Stimulated activated CD8-positive, alpha-beta memory T cell treated with anti-CD3 and anti-CD28 coated beads, Interleukin-4, amount 100 ng/mL, for 24 hours (primary cell): ENCODE results near the gene DLGAP4.

Experiments
- DNase-seq: peaks from one replicate; pipeline ENCODE4 v3.0.0-alpha.2; 2020; ENCODE audit warnings: low read depth

Gene DLGAP4

DNA sequence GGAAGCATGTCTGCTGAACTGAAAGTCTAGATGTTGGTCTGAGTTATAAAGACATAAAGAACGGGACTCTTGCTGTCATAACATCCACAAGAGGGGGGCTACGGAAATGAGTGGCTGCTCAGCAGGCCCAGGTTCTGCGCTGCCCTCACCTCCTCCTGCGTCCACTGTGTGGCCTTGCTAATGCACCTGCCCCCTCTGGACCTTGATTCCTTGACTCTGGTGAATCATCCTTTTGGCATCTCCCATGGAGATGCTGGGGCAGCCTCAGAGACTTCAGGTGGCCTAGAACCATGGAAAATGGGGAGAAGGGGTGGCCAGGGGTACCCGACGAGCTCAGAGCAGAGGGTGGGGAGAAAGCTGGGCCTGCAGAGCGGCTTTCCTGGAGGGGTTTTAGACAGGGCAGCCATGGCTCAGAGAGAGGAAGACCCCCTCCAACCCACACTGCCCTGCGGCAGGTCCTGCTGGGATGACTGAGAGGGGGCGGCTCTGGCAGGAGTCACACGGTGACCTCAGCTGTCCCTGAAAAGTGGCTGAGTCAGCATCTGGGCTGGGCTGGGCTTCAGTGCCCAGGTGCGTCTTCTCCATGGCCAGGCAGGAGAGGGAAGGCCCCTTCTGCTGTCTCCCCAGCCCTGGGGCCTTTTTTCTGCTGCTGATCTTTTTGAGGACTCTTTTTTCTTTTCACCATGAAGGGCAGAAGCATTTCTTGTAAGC lies 46.9 kb downstream of the DLGAP4 start:
- DNase-seq = no peak

DNA sequence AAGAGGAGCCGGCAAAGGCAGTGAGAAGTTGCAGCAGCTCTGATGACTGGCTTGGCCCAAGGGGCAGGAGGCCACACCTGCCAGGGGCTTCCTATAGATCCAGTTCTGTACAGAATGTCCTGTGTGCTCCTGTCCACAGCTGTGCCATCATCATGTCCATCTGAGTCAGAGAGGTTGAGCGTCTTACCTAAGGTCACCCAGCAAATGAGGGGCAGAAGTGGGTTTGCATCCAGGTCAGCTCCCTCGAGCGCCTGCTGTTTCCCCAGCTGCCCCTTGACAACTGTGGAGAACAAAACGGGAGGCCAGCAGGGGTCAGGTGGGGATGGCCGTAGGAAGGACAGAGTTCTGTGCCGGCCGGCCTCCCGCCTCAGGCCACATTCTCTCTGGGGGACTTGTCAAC lies 47.6 kb downstream of the DLGAP4 start:
- DNase-seq = no peak

DNA sequence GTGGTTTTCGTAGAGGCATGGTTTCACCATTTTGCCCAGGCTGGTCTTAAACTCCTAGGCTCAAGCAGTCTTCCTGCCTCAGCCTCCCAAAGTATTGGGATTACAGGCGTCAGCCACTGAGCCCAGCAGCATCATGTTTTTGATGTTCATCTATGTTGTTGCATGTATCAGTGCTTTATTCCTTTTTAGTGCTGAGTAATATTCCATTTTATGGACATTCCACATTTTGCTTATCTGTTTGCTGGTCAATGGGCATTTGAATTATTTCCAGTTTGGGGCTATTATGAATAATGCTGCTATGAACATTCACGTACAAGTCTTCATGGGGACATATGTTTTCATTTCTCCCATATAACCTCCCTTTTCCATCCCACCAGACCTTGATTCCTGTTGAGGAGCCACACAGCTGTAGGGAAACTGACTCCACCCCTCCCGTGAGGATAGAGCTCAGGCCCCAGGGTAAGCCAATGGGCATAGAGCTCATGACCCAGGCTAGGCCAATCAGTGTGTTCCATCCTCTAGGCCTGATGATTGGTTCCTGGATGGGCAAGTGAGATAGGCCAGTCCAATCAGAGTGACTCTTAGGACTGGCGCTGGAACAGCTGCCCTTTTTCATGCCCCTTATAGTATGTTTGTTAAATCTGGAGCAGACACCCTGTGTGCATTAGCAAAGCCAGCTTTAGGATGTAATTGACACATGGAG lies 49.5 kb downstream of the DLGAP4 start:
- no peak for DNase-seq

DNA sequence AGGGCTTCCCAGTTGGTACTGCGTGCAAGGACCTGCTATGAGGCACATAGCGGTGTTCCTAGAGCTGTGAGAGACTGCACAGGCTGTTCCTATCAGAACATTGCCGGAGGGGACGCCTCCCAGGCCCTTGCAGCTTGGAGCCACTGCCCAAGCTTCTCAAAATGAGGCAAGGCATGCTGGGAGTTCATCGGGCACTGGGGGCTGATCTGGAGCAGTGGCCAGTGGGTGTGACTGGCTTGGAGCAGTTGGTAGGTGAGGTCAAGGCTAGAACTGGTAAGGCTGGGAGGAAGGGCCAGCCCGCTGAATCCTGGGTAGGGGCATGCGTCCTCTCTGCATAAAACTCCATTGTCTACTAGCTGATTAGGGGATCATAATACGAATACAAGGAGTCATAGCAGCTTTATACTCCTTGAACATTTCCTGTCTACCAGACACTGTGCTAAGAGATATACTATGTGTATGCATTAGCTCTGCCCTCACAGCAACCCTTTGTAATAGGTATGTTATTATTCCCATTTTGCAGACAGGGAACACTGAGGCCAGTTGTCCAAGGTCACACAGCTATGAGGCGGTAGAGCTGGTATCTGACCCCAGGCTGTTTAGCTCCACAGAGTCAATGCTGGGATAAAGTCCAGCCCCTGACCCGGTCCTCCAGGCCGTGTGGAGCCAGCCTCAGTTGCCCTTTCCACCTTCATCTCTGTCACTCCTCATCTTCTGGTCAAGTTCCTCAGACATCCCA lies 53.7 kb downstream of the DLGAP4 start:
- DNase-seq = no peak

DNA sequence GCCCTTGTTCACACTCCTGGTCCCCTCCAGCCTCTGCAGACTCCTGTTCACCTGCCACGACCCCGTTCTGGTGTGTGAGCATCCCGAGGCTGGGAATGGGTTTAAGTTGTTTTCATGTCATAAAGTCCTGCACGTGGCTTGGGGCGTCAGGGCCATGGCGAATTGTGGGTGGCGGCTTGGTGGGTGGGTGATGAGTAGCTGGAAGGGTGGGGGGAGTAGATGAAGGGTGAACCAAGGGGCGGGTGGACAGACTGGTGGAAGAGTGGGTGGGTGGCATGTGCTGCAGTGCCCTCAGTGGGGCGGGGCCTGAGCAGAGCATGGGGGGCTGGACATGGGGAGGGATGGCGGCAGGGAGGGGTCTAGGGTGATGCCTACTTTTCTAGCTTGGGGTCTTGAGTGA lies 54.3 kb downstream of the DLGAP4 start:
- no peak for DNase-seq

DNA sequence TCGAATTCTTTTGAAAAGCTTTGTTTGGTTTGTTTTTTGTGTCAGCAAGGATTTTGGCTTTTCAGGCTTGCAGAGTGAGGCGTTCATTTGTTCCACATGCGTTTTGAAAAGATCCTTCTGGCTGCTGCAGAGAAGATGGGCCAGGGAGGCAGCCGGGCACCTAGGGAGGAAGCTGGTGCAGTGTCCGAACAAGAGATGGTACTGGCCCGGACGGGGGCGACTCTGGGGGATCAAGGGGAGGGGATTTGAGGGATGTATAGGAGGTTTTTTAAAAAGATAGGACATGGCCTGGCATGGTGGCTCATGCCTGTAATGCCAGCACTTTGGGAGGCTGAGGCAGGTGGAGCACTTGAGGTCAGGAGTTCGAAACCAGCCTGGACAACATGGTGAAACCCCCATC lies 55.3 kb downstream of the DLGAP4 start:
- DNase-seq = no peak

DNA sequence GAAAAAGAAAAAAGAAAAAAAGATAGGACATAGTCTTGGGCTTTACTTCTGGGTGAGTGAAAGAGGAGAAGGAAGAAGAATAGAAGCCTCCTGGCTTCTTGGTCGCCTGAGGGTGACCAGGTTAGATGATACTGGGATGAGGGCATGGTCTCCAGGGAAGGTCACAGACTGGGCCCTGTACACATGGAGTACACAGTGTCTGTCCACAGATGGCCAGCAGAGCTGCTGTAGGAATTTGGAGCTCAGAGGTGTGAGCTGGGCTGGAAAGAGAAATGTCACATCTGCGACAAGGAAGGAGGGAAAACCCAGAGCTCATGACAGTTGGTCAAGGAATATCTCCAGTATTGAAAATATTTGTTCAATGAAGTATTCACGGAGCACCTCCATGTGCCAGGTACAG lies 56.1 kb downstream of the DLGAP4 start:
- DNase-seq = no peak

DNA sequence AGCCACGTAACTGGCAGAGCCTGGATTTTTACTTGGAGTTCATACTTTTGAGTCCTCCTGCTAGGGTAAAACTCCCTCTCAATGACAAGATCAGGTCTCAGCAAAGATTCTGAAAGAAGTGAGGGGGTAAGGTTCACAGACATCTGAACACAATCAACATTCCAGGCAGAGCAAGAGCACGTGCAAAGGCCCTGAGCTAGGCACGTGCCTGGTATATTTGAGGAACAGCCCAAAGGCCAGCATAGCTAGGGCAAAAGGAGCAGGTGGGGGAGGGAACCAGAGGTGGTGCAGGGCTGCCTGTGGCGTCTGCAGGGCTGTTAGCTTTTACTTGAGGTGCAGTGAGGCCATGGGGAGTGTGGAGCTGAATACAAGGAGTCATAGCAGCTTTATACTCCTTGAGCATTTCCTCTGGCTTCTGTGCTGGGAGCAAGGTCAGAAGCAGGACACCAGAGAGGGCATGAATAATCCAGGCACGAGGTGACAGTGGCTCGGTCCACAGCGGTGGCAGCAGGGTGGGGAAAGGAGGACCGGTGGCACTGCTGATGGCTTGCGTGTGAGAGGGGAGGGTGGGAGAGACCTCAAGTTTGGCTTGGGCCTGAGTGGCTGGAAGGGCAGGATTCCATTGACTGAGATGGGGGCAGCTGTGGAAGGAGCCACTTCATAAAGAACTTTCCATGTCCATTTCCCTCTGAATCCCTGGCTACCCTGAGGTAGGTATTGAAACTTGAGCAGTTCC lies 57.0 kb downstream of the DLGAP4 start:
- no peak for DNase-seq

DNA sequence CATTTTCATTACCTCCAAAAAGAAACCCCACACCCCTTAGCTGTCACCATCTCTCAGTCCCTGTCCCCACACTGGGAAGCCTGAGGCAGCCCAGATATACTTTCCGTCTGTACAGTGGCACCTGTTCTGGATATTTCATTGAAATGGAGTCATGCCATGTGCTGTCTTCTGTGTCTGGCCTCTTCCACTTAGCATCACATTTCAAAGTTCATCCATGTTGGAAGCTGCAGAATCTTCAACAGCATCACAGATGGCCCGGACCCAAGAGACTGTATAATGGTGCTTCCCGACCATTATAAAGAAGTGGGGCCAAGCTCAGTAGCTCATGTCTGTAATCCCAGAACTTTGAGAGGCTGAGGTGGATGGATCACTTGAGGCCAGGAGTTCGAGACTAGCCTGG lies 58.4 kb downstream of the DLGAP4 start:
- DNase-seq = no peak

DNA sequence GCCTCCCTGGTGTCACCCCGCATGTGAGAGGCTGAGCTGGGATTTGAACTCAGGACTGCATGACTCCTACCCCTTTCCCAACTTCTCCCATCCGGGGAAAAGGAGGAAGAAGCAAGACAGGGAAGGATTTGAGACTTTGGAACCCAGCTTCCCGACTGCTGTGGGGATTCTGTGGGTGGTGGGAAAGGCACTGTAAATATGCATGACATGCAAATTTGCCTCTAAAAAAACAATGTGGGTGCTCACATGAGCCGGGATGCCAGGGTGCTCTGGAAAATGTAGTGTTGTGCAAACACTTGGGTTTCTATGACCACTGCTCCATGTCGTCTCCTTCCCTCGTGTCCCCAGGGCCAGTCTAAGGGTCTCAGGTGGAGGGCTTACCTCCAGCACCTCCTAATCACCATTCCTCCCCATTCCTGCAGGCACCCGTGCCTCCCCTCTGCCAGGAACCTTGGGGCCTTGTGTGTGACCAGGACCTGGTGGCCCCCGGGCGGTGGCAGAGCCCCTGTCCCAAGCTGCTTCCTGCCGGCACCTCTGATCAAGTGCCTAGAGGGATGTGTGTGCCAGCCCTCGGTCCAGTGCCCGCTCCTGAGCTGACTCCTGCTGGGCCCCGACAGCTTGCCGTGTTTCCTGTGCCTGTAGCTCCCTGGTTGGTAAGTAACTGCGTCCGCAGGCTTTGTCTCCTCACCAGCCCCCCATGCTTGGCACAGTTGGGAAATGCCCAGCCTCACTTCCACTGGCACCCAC lies 60.7 kb downstream of the DLGAP4 start:
- DNase-seq = no peak

DNA sequence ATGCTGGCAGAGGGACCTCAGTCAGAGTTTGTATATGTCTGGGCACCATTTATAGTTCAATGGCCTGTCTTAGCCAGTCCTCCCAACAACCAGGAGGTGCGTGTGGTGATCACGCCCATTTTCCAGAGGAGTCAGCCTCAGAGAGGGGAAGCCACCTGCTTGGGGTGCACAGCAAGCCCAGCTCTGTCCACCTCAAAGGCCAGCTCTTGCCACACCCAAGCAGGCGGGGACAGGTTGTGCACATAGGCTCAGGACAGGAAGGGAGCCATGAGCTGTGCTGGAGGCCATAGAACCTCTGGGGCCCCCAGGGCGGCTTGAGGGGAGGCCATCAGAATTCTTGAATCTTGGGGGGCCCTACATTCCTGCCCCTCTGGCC lies 61.2 kb downstream of the DLGAP4 start:
- no peak for DNase-seq

DNA sequence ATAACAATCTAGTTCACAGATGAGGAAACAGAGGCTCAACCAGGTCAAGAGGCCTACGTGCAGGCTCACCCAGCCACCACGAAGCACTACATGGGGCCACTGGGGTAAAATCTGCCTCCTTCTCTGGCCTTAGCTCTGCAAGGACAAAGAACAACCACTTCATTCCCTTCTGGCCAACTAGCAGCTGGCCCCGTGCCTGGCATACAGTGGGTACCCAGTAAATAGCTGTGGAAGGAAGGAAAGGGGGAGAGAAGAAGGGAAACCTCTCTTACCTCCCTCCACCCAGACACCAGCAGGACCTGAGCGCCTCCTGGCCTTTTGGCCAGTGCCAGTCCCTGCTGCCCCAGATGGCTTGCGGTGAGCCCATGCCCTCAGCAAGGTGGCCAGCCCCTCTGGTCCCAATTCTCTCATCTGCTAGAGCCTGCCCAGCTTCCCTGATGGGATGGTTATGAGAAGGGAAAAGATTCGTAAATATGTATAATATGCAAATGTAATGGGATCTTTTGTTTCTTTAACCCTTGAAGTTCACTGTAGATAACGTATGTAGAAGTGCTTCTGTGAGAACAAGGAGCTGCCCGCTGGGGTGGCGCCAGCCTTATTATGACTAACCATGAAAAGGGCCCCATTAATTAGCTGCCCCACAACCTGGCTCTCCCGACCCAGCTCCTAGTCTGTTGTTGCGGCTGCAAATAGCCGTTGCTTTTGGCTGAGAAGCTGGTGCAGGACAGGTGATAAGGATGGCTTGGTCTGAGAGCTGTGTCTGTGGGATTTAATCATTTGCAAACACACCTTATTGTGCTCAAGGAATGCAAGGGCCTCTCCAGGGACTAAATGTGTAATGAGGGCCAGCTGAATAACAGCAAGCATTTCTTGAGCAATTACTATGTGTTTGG lies 62.0 kb downstream of the DLGAP4 start:
- DNase-seq = no peak

DNA sequence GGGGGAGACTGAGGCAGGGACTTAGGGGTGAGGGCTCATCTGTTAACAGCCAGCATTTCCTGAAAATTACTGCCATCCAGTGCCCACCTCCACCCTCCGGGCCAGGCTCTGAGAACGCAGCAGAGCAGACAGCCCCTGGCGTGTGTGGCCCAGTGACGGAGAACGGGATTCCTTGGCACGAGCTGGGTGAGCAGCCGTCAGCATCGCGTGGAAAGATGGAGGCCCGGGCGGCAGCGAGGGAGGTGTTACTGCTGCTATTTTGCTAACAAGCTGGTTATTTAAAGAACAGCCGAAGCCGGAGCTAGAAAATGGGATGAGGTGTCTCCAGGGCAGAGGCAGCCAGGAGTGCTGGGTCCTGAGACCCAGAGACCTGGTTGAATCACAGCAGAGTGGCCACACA lies 62.7 kb downstream of the DLGAP4 start:
- no peak for DNase-seq

DNA sequence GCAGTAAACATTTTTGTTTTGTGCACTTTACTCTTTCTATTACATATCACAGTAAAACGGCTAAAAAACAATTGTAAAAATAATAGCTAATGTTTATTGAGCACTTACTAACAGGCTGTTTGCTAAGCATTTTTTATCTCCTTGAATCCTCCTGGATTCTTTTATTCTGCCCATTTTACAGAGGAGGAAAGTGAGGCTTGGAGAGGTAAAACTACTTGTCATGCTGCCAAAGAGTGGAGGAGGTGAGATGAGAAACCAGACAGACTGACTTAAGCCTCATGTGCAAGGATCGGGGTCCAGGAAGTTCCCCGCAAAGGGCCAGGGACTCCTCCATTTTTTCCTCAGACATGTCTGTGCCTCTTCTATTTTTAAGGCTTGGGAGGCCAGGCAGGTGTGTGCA lies 63.6 kb downstream of the DLGAP4 start:
- DNase-seq = no peak

DNA sequence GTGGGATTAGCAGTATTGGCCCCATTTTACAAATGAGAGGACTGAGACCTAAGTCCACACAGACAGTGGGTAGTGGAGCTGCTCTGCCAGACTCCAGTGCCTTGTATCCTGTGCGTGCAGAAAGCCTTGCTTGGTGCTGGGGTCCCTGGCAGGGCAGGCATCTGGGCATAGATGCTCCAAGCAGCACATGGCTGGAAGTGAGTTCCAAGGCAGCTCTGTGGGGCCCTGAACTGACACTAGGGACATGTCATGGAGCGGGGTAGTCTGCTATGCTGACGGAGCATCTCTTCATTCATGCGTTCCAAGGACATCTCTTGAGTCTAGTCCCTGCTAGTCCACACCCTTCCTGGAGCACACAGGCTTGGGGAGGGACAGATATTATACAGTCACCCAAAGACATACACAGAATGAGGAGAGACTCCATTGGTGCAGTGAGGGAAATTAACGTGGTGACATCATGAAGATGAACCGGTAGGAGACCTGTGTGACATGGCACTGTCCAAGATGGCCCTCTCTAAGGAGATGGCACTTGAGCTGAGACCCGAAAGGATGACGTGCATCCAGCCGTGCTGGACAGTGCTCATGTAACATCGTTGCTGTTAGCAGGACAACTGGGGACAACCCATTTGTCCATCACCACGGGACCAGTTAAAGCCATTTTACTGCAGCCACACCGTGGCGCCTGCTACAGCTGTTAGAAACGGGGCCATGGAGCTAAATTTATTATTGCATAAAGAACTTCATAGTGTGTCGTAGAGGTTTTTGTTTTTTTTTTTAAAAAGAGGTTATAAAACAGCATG lies 65.1 kb downstream of the DLGAP4 start:
- DNase-seq = no peak

DNA sequence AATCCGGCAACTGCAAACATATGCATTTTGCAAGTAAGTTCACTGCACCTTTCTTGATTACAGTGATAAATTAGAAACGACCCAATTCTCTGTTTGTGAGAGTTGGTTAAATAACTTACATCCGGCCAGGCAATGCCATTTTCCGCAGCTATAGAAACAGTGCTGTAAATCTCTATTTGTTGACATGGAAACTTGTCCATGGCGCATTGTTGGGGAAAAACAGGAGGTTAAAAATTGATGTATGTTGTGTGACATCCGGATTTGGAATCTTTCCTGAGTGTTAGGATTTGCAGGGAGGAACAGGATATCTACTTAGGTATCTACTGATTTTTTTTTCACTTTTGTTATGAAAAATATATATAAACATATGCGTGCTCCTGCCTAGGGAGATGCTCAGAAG lies 66.5 kb downstream of the DLGAP4 start:
- DNase-seq = no peak

DNA sequence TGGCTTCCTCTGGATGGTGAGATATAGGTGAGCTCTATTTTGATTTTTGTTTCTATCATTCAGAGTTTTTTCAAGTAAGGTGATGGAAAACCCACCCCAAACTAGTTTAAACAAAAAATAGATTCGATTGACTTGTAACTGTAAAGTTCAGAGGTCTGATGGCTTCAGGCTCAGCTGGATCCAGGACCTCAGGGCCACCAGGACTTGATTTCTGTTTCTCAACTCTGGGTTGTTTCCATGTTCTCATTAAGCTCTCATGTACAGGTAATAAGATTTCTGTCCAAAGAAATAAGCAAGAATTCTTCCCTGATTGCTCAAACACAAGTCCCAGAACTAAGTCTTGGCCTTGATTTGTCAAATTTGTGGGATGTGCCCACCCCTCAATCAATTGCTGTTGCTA lies 67.0 kb downstream of the DLGAP4 start:
- no peak for DNase-seq

DNA sequence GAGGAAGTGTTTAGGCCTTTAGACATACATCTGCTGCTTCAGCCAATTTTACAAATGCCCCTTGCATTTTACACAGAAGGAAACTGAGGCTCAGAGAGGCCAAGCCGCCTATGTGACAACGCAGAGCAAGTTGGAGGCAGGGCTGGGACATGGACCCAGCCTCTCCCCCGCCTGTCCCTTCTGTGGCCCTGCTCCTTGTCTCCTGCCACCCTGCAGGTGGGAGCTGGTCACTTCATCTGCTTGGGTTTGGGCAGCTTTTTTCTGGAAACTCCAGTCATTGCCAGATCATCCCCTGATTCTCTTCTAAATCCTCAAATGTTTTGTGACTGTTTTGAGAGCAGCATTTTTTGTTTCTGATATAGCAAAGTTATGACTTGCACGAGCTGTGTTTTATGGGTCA lies 68.9 kb downstream of the DLGAP4 start:
- DNase-seq = no peak

DNA sequence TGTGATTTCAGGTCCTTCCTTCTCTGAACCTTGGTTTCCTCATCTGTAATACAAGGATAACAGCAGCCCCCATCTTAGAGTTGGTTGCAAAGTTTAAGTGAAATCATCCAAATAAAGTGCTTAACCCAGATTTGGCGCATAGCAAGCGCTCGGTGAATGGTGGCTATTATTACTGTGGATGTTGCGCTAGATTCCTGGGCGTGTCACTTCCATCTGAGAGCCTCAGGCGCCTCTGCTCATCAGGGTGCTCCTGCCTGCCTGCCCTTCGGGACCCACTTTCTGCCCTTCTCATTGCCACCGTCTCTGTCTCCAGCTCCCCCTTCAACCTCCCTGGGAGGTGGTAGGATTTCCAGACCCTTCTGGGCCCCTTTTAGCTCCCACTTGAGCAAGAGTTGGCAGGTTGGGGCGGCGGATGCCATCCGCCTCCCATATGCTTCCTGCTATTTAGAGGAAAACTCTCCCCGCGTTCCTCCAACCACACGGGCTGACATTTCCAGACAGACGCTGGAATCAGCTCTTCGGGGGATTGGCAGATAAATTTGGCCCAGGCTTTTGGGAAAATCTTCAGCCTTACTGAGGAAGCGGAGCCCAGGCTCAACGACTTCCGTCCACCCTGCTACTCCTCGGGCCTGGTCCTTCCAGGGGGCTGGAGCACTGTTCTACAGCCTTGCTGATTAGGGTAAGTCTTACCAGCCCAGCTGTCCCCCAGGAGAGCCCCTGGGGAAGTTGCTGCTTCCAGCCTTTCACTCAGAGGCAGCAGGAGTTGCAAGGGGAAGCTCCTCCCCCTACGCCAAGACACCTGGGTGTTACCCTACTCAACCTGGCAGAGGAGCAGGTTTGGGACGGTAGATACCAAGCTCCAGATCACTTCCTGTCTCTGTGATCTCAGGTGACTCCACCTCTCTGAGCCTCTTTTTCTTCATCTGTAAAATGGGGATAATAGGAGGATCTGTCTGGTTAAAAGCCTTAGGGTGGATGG lies 71.5 kb downstream of the DLGAP4 start:
- DNase-seq = no peak
